ENCODE measurements around the gene SETD1B.

Gene SETD1B

GRCh38 chr12:121811434-121812319, 7.9 kb downstream of the SETD1B start:
- TF ChIP-seq CTCF (conservative IDR thresholded peaks at IDR 0.05; ENCODE audit: low read length) = peak; percentile 45
- H3K4me3 ChIP-seq (ENCODE audit: low read length) = peak overlapping the region; percentile 85
- peak; percentile 57 for DNase-seq (ENCODE audit: low read depth)

- peak; percentile 75 for DNase-seq (ENCODE audit: low read depth)
- no peak for TF ChIP-seq CTCF (conservative IDR thresholded peaks at IDR 0.05; ENCODE audit: low read length)
Measured at GRCh38 chr12:121812320-121812871, 8.6 kb downstream of the SETD1B start.

GRCh38 chr12:121812921-121813896, 9.4 kb downstream of the SETD1B start:
- peak overlapping the region; percentile 85 for H3K4me3 ChIP-seq (ENCODE audit: low read length)
- DNase-seq (ENCODE audit: low read depth) = peak; percentile 69
- no peak for TF ChIP-seq CTCF (conservative IDR thresholded peaks at IDR 0.05; ENCODE audit: low read length)

More at GRCh38 chr12:121812320-121812871, 8.6 kb downstream of the SETD1B start:
- H3K4me3 ChIP-seq (ENCODE audit: low read length) = peak overlapping the region; percentile 85

GRCh38 chr12:121813951-121814350, 10.1 kb downstream of the SETD1B start:
- no peak for TF ChIP-seq CTCF (conservative IDR thresholded peaks at IDR 0.05; ENCODE audit: low read length)
- H3K4me3 ChIP-seq (ENCODE audit: low read length) = no peak overlapping the region
- no peak for DNase-seq (ENCODE audit: low read depth)

GRCh38 chr12:121814429-121815119, 10.8 kb downstream of the SETD1B start:
- DNase-seq (ENCODE audit: low read depth) = no peak
- no peak overlapping the region for H3K4me3 ChIP-seq (ENCODE audit: low read length)
- TF ChIP-seq CTCF (conservative IDR thresholded peaks at IDR 0.05; ENCODE audit: low read length) = no peak

GRCh38 chr12:121815263-121815662, 11.5 kb downstream of the SETD1B start:
- no peak for DNase-seq (ENCODE audit: low read depth)
- no peak overlapping the region for H3K4me3 ChIP-seq (ENCODE audit: low read length)
- TF ChIP-seq CTCF (conservative IDR thresholded peaks at IDR 0.05; ENCODE audit: low read length) = no peak
